K562 (cell line): ENCODE results near the gene IL27RA. TPM values are rescaled to one million over a fixed set of nuclear protein-coding genes. Genes with fewer than 3 reads are reported as not detected.
A peak's percentile ranks its signal among the peaks of the same experiment; 100 is the strongest.

ENCODE experiments used
- ATAC-seq: fragments of 200-7000 bp; cut with Tn5 transposase; 3 replicates; pipeline ENCODE4 v1.9.1; 2020; ENCODE audit warnings: moderate library complexity
- BruUV-seq: library from RNA; stranded (reverse); fragments of 400-500 nt; replicated peaks from 2 replicates; lab custom pipeline; 2021; lab: Mats Ljungman, UMichigan
- CTCF ChIA-PET: fragments of 300-600 bp; formaldehyde crosslinking; extraction: SDS; loops from one replicate; lab custom pipeline; 2021; ENCODE audit warnings: low intra/inter-chr PET ratio; lab: Yijun Ruan, JAX
- POLR2A ChIA-PET: fragments of 300-600, 350-650 bp; sonication (Branson Sonifier 250); formaldehyde crosslinking; extraction: SDS; loops from one replicate; lab custom pipeline; 2021; ENCODE audit warnings: antibody characterized with exemption, inconsistent platforms; lab: Yijun Ruan, JAX
- DNase-seq, 4 experiments: peaks; one replicate each; pipeline versions ENCODE4 v3.0.0 to v3.0.0-alpha.2; 2011 to 2018; ENCODE audit warnings: low spot score in 3 of 4, mixed read lengths in 3 of 4; ENCODE audit errors: extremely low read depth in 1 of 4
- FAIRE-seq: peaks from 2 replicates; lab custom pipeline; 2011; peaks lifted over from hg19 to GRCh38; lab: Jason Lieb, UNC
- H2AFZ ChIP-seq: 2 replicates; pipeline ENCODE4 v1.6.0; 2011; ENCODE audit warnings: low read depth, low read length, control low read depth, inconsistent platforms
- H3K27ac ChIP-seq: fragments of 200-600 bp; 3 replicates; pipeline ENCODE4 v1.8.0; 2011; ENCODE audit warnings: low read depth, mild to moderate bottlenecking, control low read depth, inconsistent platforms, low read length, moderate library complexity, mixed read lengths; ENCODE audit errors: extremely low read depth
- H3K27me3 ChIP-seq, 2 experiments: fragments of 300-600 bp in 1 of 2; 2 replicates in 1 of 2; 3 replicates in 1 of 2; pipeline versions ENCODE4 v1.6.0 to v1.8.0; 2011; ENCODE audit warnings: inconsistent platforms in 2 of 2, low read length in 2 of 2, mild to moderate bottlenecking in 1 of 2, mixed read lengths in 1 of 2, moderate library complexity in 1 of 2; ENCODE audit not compliant: control insufficient read depth in 2 of 2, insufficient read depth in 2 of 2
- H3K36me3 ChIP-seq: fragments of 300-600 bp; 3 replicates; pipeline ENCODE4 v1.8.0; 2011; ENCODE audit warnings: mild to moderate bottlenecking, low read length, inconsistent platforms; ENCODE audit not compliant: control insufficient read depth, insufficient read depth
- H3K4me1 ChIP-seq, 2 experiments: fragments of 200-600 bp in 1 of 2; replicated peaks in 1 of 2; 2 replicates in 1 of 2; 3 replicates in 1 of 2; pipeline versions ENCODE4 v1.5.1 to v1.8.0; 2011; ENCODE audit warnings: inconsistent platforms in 2 of 2, low read length in 2 of 2, mild to moderate bottlenecking in 1 of 2, mixed read lengths in 1 of 2, moderate library complexity in 1 of 2; ENCODE audit not compliant: control insufficient read depth in 2 of 2, insufficient read depth in 2 of 2
- H3K4me2 ChIP-seq: 2 replicates; pipeline ENCODE4 v1.6.1; 2011; ENCODE audit warnings: low read length, control low read depth, inconsistent platforms, mixed read lengths; ENCODE audit not compliant: insufficient read depth
- H3K4me3 ChIP-seq: fragments of 200-600 bp; sonication (generic), shearing (Covaris generic); 2 replicates; pipeline ENCODE4 v1.5.1; 2016; ENCODE audit warnings: control low read depth, inconsistent platforms
- H3K79me2 ChIP-seq: fragments of 200-600 bp; 3 replicates; pipeline ENCODE4 v1.8.0; 2011; ENCODE audit warnings: low read length, inconsistent platforms; ENCODE audit not compliant: control insufficient read depth, insufficient read depth
- H3K9ac ChIP-seq, 2 experiments: 2 replicates each; pipeline versions ENCODE4 v1.6.0 to v1.6.1; 2011; ENCODE audit warnings: low read depth in 2 of 2, low read length in 2 of 2, control low read depth in 1 of 2, inconsistent platforms in 1 of 2, mild to moderate bottlenecking in 1 of 2, mixed read lengths in 1 of 2; ENCODE audit not compliant: insufficient read depth in 1 of 2
- H3K9me1 ChIP-seq: one replicate; pipeline ENCODE4 v1.6.0; 2011; ENCODE audit warnings: inconsistent platforms, mild to moderate bottlenecking, low read length, moderate library complexity; ENCODE audit not compliant: control insufficient read depth, insufficient read depth
- H3K9me3 ChIP-seq: replicated peaks from 2 replicates; pipeline ENCODE4 v1.5.1; 2011; ENCODE audit warnings: low read depth, low read length, inconsistent platforms; ENCODE audit not compliant: control insufficient read depth, insufficient read depth
- H4K20me1 ChIP-seq: replicated peaks from 2 replicates; pipeline ENCODE4 v1.6.1; 2011; ENCODE audit warnings: low read length, inconsistent platforms, mixed read lengths; ENCODE audit not compliant: control insufficient read depth, insufficient read depth
- RBM25 ChIP-seq: fragments of 200-400 bp; formaldehyde crosslinking; IDR thresholded peaks from 2 replicates; pipeline ENCODE4 v1.6.1; 2018; ENCODE audit warnings: low read length, low read depth, moderate library complexity; ENCODE audit not compliant: severe bottlenecking
- TBP ChIP-seq: optimal IDR thresholded peaks from 2 replicates; pipeline ENCODE3; 2011; ENCODE audit warnings: low read depth, low read length, improper control_type of control experiment
- ZNF217 ChIP-seq: sonication (generic); formaldehyde crosslinking; IDR thresholded peaks from 2 replicates; pipeline ENCODE4 v1.8.0; 2022; ENCODE audit warnings: mild to moderate bottlenecking, missing genetic modification reagents
- ZNF408 ChIP-seq: fragments of 250-450 bp; sonication (Bioruptor Pico); IDR thresholded peaks from 2 replicates; pipeline ENCODE4 v1.4.0; 2020; ENCODE audit warnings: low read depth, mild to moderate bottlenecking, moderate library complexity
- WGBS: fragments of 100-300 bp; shearing (Covaris generic); methylation state at CpG from one replicate; pipeline ENCODE4 v1.1.6; 2016; ENCODE audit warnings: low coverage, mixed read lengths; ENCODE audit not compliant: insufficient coverage; ENCODE audit errors: missing lambda C conversion rate; 5-methylcytosine and 5-hydroxymethylcytosine counted together
- in situ Hi-C: fragments of 300-500 bp; cut with MboI; formaldehyde crosslinking; loops from 4 replicates; pipeline ENCODE4 v1.15.0; 2018; ENCODE audit warnings: inconsistent platforms, mixed read lengths
- intact Hi-C: fragments of 100-400 bp; cut with micrococcal nuclease; formaldehyde crosslinking; loops from 2 replicates; pipeline ENCODE4 v1.14.2; 2022
- polyA plus RNA-seq, 8 experiments: library from polyadenylated mRNA; depleted of rRNA in 4 of 8; stranded (reverse) in 5 of 8; unstranded in 3 of 8; fragments of >200 nt; fragmentation: Nextera tagmentation in 2 of 8; fragmentation: Illumina TruSeq in 1 of 8; extraction: Ambion mirVana in 2 of 8; extraction: Trizol in 1 of 8; gene quantifications; 2 replicates each; pipeline versions ENCODE4 v1.2.1 to v1.2.3, GENCODE V29; 2011 to 2014; ENCODE audit warnings: inconsistent platforms in 1 of 8, missing spikeins in 1 of 8
- total RNA-seq, 7 experiments: library from RNA; depleted of rRNA in 6 of 7; stranded (reverse); fragments of >200 nt in 6 of 7; fragmentation: Illumina TruSeq in 2 of 7; extraction: Trizol in 2 of 7; gene quantifications; 2 replicates each; pipeline versions ENCODE4 v1.2.1 to v1.2.3, GENCODE V29; 2011 to 2021; ENCODE audit warnings: low replicate concordance in 1 of 7

Gene IL27RA
- total and polyA plus RNA-seq, 9 of the 15 experiments (the other 6 are each of a cell fraction or from before 2014, with no cell fraction given): 1.9 to 15.9 (median 12.0) TPM

DNA sequence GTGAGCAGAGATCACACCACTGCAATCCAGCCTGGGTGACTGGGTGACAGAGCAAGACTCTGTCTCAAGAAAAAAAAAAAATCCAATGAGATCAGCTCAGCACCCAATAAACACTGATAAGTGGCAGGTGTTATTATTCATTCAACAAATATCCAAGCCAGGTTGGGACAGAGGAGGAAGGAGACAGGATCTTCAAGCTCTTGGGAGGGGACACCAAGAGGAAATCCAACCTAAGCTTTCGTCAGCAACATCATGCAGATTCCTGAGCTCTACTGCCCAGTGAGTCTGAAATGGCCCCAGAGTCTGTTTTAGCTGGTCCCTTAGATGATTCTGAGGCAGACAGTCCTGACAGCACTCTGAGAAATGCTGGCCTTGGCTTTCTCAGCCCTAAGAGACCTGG, 33.1 kb upstream of the IL27RA start:
- ATAC-seq (no peak; the same call in 1 of the 3 replicates), FAIRE-seq (no peak), DNase-seq (no peak)
- H3K79me2 ChIP-seq: peaks cover 46% of the 10 kb centered on the region
- no peak overlapping the region for H3K9ac ChIP-seq
- POLR2A ChIA-PET: interaction anchor here (0.6 to 2.3 kb wide), 5 partner anchors 8 to 40 kb away, joined by 3 to 15 read pairs (median 3); partner anchors contain the start of gene RFX1
- TF ChIP-seq TBP (peak; percentile 3), ZNF217 (CRISPR knock-in tag) (no peak)
- peaks cover 10 to 23% of the 10 kb centered on the region in 2 experiments; a peak in 4 of 5 replicates for H3K4me1 ChIP-seq
- intact Hi-C loops (no loop called here), in situ Hi-C loops (no loop called here)
- no peak overlapping the region for H2AFZ ChIP-seq
- no peak overlapping the region for H3K27ac ChIP-seq
- no peaks in the 10 kb centered on the region for H3K27me3 ChIP-seq
- no peak overlapping the region for H3K4me3 ChIP-seq
- H3K9me1 ChIP-seq: no peaks in the 10 kb centered on the region
- peaks cover 43% of the 10 kb centered on the region; the same call in 2 of the 3 replicates for H3K36me3 ChIP-seq
- H3K4me2 ChIP-seq: no peak overlapping the region
- CTCF ChIA-PET: no interaction called here
- H3K9me3 ChIP-seq: no peaks in the 10 kb centered on the region
- H4K20me1 ChIP-seq: no peaks in the 10 kb centered on the region
- BruUV-seq: no TSS peak
- WGBS: 91% methylated on average over 1 of the region's 1 CpG

DNA sequence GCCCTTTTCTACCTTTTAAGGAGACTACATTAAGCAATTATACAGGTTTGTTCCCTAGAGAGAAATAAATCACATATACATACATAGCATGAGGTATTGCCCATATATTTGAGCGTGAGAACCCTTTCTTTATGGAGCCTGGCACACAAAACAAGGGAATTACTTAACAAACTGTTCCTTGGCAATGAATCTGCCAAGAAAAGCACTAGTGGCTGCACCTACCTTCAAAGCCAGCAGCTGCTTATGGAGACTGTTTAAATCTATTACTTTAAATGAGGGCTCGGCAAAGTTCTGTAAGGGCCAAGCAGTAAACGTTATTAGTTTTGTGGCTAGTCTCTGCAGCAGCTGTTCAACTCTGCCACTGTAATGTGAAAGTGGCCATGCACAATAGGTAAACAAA, 32.5 kb upstream of the IL27RA start:
- in situ Hi-C loops: no loop called here
- no TSS peak for BruUV-seq
- H4K20me1 ChIP-seq: no peaks in the 10 kb centered on the region
- intact Hi-C loops: no loop called here
- H3K27ac ChIP-seq: no peak overlapping the region
- FAIRE-seq: no peak
- H3K79me2 ChIP-seq: peaks cover 52% of the 10 kb centered on the region
- DNase-seq: peak in 1 of 4 experiments; percentile 1
- no peak overlapping the region for H3K4me3 ChIP-seq
- POLR2A ChIA-PET: interaction anchor here (1.3 to 2.3 kb wide), 2 partner anchors 8 to 9 kb away, joined by 3 to 15 read pairs; partner anchors contain the start of gene RFX1
- H3K9ac ChIP-seq: no peak overlapping the region
- WGBS: 87% methylated on average over 3 of the region's 3 CpGs
- no peak for TF ChIP-seq ZNF408
- TF ChIP-seq RBM25: peak; percentile 75
- H3K36me3 ChIP-seq: peaks cover 42% of the 10 kb centered on the region; the same call in 2 of the 3 replicates
- CTCF ChIA-PET: no interaction called here
- no peaks in the 10 kb centered on the region for H3K27me3 ChIP-seq
- no peak overlapping the region for H3K4me2 ChIP-seq
- no peak overlapping the region for H2AFZ ChIP-seq
- peaks cover 14 to 22% of the 10 kb centered on the region in 2 experiments; a peak in 4 of 5 replicates for H3K4me1 ChIP-seq
- H3K9me1 ChIP-seq: no peaks in the 10 kb centered on the region
- no peaks in the 10 kb centered on the region for H3K9me3 ChIP-seq
- ATAC-seq: no peak
